RWPE1 (cell line): Measurements from ENCODE around the gene DKC1.

ENCODE experiments used
- CTCF ChIA-PET: fragments of 350-600 bp; sonication (Branson Sonifier 250); formaldehyde crosslinking; extraction: SDS; loops from one replicate; lab custom pipeline; 2021; lab: Yijun Ruan, JAX
- POLR2A ChIA-PET: fragments of 400-600 bp; formaldehyde crosslinking; extraction: SDS; loops from one replicate; lab custom pipeline; 2020; ENCODE audit warnings: antibody characterized with exemption; ENCODE audit not compliant: low non-redundant PET; lab: Yijun Ruan, JAX
- DNase-seq: peaks from one replicate; pipeline ENCODE4 v3.0.0; 2012; ENCODE audit warnings: low spot score
- H3K27ac ChIP-seq: fragments of 450-650 bp; 2 replicates; pipeline ENCODE4 v1.5.1; 2017
- CTCF ChIP-seq: fragments of 450-650 bp; conservative IDR thresholded peaks from 2 replicates; pipeline ENCODE4 v1.5.1; 2017; ENCODE audit warnings: low read depth, mild to moderate bottlenecking

DKC1 gene

DNA sequence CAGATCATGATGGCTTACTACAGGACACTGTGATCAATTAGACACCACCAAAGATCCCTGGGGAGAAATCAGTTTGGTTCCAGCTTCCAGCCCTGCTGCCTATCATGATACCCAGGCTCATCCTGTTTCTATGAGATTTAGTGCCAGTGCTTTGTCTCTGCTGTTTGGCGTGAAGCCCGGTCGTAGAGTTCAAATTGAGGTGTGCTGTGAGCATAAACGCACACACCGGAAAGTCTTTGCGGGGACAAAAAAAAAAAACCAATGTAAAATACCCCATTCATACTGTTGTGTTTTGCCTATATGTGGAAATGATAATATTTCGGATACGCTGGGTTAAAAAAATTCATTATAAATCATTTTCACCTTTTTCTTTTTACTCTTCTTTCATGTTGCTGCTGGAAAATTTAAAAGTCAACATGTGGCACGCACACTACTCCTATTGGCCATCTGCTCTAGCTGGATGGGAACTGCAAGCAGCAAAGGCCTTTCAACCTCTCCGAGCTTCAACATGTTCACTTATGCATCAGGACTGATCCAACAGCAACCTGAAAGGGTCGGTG, 607 bp upstream of the DKC1 start:
- DNase-seq = no peak
- TF ChIP-seq CTCF = no peak
- peak overlapping the region; percentile 82 for H3K27ac ChIP-seq
- ChIA-PET CTCF (no interaction called here), POLR2A (interaction anchor here (0.5 to 1.2 kb wide), 2 partner anchors 12 to 266 kb away, joined by 3 read pairs; partner anchors contain the start of gene GAB3)

DNA sequence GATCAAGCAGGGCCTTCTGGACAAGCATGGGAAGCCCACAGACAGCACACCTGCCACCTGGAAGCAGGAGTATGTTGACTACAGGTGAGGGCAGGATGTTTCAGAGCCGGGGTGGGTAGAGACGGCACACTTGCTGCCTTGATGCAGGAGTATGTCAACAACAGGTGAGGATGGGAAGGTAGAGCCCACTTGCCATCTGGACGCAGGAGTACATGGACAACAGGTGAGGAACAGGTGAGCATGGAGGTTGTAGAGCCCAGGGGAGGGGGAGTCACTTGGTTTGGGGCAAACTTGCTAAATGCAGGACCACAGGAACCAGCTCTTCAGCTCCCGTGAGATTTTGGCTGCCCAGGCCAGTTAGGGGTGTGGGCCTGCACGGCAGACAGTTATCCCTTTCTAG, 12.0 kb downstream of the DKC1 start:
- CTCF ChIA-PET = no interaction called here
- DNase-seq = no peak
- TF ChIP-seq CTCF = no peak
- POLR2A ChIA-PET = no interaction called here
- no peak overlapping the region for H3K27ac ChIP-seq

DNA sequence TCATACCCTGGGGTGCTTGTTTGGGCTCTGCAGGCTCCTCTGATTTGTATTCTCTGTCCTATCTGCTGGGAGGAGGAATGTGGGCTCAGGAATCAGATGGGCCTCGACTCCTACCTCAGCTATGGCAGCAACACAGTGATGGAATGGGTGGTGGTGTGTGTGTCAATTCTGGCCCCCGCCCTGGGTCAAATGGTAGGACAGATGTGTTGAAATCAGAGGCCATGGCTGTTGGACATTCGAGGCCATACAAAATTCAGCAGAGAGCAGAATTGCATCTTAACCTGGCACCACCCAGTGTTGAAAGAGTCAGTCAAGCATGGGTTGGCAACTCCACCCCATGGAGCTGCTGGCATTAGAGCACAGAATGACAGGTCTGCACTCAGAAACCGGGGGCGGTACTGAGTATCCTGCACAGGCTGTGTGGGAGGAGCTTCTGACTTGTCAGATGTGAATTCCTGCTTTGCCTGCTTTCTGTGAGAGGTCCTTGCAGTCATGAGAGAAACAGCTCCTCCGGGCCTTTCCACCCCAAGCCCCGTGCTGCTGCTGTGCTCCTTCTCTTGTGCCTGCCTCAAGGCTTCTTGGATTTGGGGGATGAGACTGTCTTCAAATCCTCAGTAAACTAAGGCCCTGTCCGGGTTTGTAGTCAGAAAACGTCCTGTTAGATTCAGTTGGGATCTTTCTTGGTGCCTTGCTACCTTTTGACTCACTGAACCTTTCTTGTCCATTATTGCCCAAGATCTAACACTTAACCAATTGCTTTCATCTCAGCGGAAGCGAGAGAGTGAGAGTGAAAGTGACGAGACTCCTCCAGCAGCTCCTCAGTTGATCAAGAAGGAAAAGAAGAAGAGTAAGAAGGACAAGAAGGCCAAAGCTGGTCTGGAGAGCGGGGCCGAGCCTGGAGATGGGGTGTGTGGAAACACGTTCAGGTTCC, 13.0 kb downstream of the DKC1 start:
- no peak for TF ChIP-seq CTCF
- ChIA-PET CTCF (no interaction called here), POLR2A (no interaction called here)
- peak; percentile 20 for DNase-seq
- no peak overlapping the region for H3K27ac ChIP-seq

GRCh38 chrX:154776753-154777152, 14.1 kb downstream of the DKC1 start:
- TF ChIP-seq CTCF = no peak
- ChIA-PET CTCF (no interaction called here), POLR2A (no interaction called here)
- no peak for DNase-seq
- H3K27ac ChIP-seq = no peak overlapping the region

DNA sequence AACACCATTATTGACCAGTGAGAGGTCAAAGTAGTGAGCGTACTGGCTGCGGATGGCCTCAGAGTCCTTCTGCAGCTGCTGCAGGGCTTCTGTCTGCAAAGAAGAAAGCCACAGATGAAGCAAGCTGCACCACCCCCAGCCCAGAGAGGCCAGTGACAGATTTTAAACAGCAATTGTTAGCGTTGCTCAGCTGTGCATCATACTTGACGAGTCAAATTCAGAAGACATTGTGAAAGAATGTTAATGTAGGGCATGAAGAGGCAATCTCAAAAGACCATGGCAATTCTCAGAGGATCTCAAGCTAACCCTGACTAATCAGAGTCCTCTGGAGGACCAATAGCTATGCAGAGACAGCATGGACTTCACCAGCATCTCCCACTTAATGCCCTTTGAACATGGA, 16.6 kb downstream of the DKC1 start:
- H3K27ac ChIP-seq = no peak overlapping the region
- POLR2A ChIA-PET = no interaction called here
- no peak for DNase-seq

DNA sequence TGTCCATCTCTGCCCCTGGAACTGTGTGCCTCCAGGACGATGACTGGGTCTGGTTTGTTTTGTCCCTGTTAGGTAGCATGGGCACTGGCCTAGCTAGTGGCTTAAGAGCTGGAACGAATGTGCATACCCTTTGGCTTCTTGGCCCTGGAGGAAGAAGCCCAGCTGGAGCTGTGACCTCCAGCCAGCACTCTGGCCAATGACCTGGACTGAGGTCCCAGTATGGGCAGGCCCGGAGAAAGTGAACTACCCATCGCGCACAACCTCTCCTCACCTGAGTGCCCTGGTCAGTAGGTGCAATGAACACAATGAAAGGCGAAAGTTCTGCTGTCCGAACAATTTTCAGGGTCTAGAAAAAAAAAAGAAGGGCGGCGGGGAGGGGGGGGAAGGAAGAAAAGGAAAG, 18.3 kb downstream of the DKC1 start:
- TF ChIP-seq CTCF = no peak
- ChIA-PET CTCF (no interaction called here), POLR2A (no interaction called here)
- H3K27ac ChIP-seq = no peak overlapping the region
- DNase-seq = no peak

More for the DNA sequence above, 16.6 kb downstream of the DKC1 start:
- TF ChIP-seq CTCF = no peak
- CTCF ChIA-PET = no interaction called here
